ENCODE results near the gene ADCY3. TPM values are rescaled to one million over a fixed set of nuclear protein-coding genes. Genes with fewer than 3 reads are reported as not detected.

ADCY3 gene
- total RNA-seq, 4 donors from 2014 or later = 3.9 to 16.6 (median 12.3) TPM

GRCh38 chr2:24912523-24912922, 7.5 kb downstream of the ADCY3 start:
- no peaks in the 10 kb centered on the region for H3K4me1 ChIP-seq
- ATAC-seq = no peak
- in situ Hi-C loops (cut with MboI; ENCODE audit: low sequenced_read_pairs in 4 of 4) (no loop called here), intact Hi-C loops (cut with DNase I; ENCODE audit: low total_unique reads) (no loop called here)
- no peaks in the 10 kb centered on the region for H3K27me3 ChIP-seq
- H3K9me3 ChIP-seq = no peaks in the 10 kb centered on the region
- no peak overlapping the region for H3K27ac ChIP-seq
- TF ChIP-seq POLR2A (IDR thresholded peaks at IDR 0.05) (no peak), CTCF (IDR thresholded peaks at IDR 0.05 in 4 of 5, conservative IDR thresholded peaks at IDR 0.05 in 1 of 5) (no peak)
- H3K36me3 ChIP-seq = no peaks in the 10 kb centered on the region
- DNase-seq = no peak
- H3K4me3 ChIP-seq = no peak overlapping the region

GRCh38 chr2:24910245-24910644, 9.8 kb downstream of the ADCY3 start:
- Histone ChIP-seq H3K9me3 (no peaks in the 10 kb centered on the region), H3K27me3 (no peaks in the 10 kb centered on the region), H3K4me3 (no peak overlapping the region), H3K4me1 (no peaks in the 10 kb centered on the region), H3K36me3 (no peaks in the 10 kb centered on the region), H3K27ac (no peak overlapping the region)
- in situ Hi-C loops (cut with MboI; ENCODE audit: low sequenced_read_pairs in 4 of 4) (no loop called here), intact Hi-C loops (cut with DNase I; ENCODE audit: low total_unique reads) (no loop called here)
- no peak for DNase-seq
- no peak for ATAC-seq
- TF ChIP-seq POLR2A (IDR thresholded peaks at IDR 0.05) = no peak
- TF ChIP-seq CTCF (IDR thresholded peaks at IDR 0.05 in 4 of 5, conservative IDR thresholded peaks at IDR 0.05 in 1 of 5) = no peak

- no peak overlapping the region for H3K4me3 ChIP-seq
- DNase-seq (no peak), ATAC-seq (no peak)
- in situ Hi-C loops (cut with MboI; ENCODE audit: low sequenced_read_pairs in 4 of 4) = no loop called here
- H3K27ac ChIP-seq = no peak overlapping the region
- H3K27me3 ChIP-seq = no peaks in the 10 kb centered on the region
- H3K9me3 ChIP-seq = no peaks in the 10 kb centered on the region
- H3K4me1 ChIP-seq = no peaks in the 10 kb centered on the region
- TF ChIP-seq CTCF (IDR thresholded peaks at IDR 0.05 in 4 of 5, conservative IDR thresholded peaks at IDR 0.05 in 1 of 5) (no peak), POLR2A (IDR thresholded peaks at IDR 0.05) (no peak)
- no peaks in the 10 kb centered on the region for H3K36me3 ChIP-seq
- intact Hi-C loops (cut with DNase I; ENCODE audit: low total_unique reads) = no loop called here
Measured at GRCh38 chr2:24909555-24910177, 10.4 kb downstream of the ADCY3 start.

- intact Hi-C loops (cut with DNase I; ENCODE audit: low total_unique reads) = no loop called here
- H3K36me3 ChIP-seq = no peaks in the 10 kb centered on the region
Measured at GRCh38 chr2:24908461-24908901, 11.6 kb downstream of the ADCY3 start.

More at GRCh38 chr2:24908461-24908901, 11.6 kb downstream of the ADCY3 start:
- DNase-seq (no peak), ATAC-seq (no peak)
- in situ Hi-C loops (cut with MboI; ENCODE audit: low sequenced_read_pairs in 4 of 4) = no loop called here
- Histone ChIP-seq H3K4me3 (no peak overlapping the region), H3K4me1 (no peaks in the 10 kb centered on the region), H3K27me3 (no peaks in the 10 kb centered on the region), H3K9me3 (no peaks in the 10 kb centered on the region), H3K27ac (no peak overlapping the region)
- TF ChIP-seq POLR2A (IDR thresholded peaks at IDR 0.05) (no peak), CTCF (IDR thresholded peaks at IDR 0.05 in 4 of 5, conservative IDR thresholded peaks at IDR 0.05 in 1 of 5) (no peak)
